Brain microvascular endothelial cell (primary cell): ENCODE measurements around the gene KLHL3.

Experiments used
- DNase-seq: peaks from one replicate; pipeline ENCODE4 v3.0.0-alpha.2; 2020
- H3K27ac ChIP-seq: fragments of 250-450 bp; sonication (Bioruptor Pico); 2 replicates; pipeline ENCODE4 v1.5.1; 2020; ENCODE audit warnings: mild to moderate bottlenecking, moderate library complexity
- H3K27me3 ChIP-seq: fragments of 250-450 bp; sonication (Bioruptor Pico); replicated peaks from 2 replicates; pipeline ENCODE4 v1.5.1; 2020; ENCODE audit warnings: mild to moderate bottlenecking
- H3K36me3 ChIP-seq: fragments of 250-450 bp; sonication (Bioruptor Pico); replicated peaks from 2 replicates; pipeline ENCODE4 v1.5.1; 2020; ENCODE audit warnings: mild to moderate bottlenecking
- H3K4me3 ChIP-seq: 2 replicates; pipeline ENCODE4 v1.5.1; 2011; ENCODE audit warnings: low read depth, mild to moderate bottlenecking, control low read depth, low read length, moderate library complexity
- CTCF ChIP-seq: IDR thresholded peaks from 2 replicates; pipeline ENCODE4 v1.5.1; 2011; ENCODE audit warnings: low read depth, mild to moderate bottlenecking, moderate library complexity, low read length, control low read depth, inconsistent platforms; ENCODE audit errors: missing control alignments
- in situ Hi-C: cut with HindIII; loops from 2 replicates; pipeline ENCODE4 v1.10.0; 2017; ENCODE audit warnings: low sequenced_read_pairs, low pct_ligation_motif_present

Gene KLHL3

GRCh38 chr5:137595396-137596079 lies 140.4 kb downstream of the KLHL3 start:
- no peaks in the 10 kb centered on the region for H3K36me3 ChIP-seq
- no peak for TF ChIP-seq CTCF
- H3K27ac ChIP-seq: no peak overlapping the region
- H3K4me3 ChIP-seq: no peak overlapping the region
- DNase-seq: no peak
- in situ Hi-C loops: no loop called here
- H3K27me3 ChIP-seq: no peaks in the 10 kb centered on the region

GRCh38 chr5:137594717-137595116 lies 141.2 kb downstream of the KLHL3 start:
- no peak overlapping the region for H3K4me3 ChIP-seq
- no peak for DNase-seq
- H3K27ac ChIP-seq: no peak overlapping the region
- H3K27me3 ChIP-seq: no peaks in the 10 kb centered on the region
- no peak for TF ChIP-seq CTCF
- in situ Hi-C loops: no loop called here
- H3K36me3 ChIP-seq: no peaks in the 10 kb centered on the region

- Histone ChIP-seq H3K27me3 (no peaks in the 10 kb centered on the region), H3K36me3 (no peaks in the 10 kb centered on the region), H3K27ac (no peak overlapping the region), H3K4me3 (no peak overlapping the region)
- no peak for DNase-seq
- in situ Hi-C loops: no loop called here
- no peak for TF ChIP-seq CTCF
Measured at GRCh38 chr5:137592317-137592716, 143.6 kb downstream of the KLHL3 start.

- no peaks in the 10 kb centered on the region for H3K36me3 ChIP-seq
- no peak overlapping the region for H3K4me3 ChIP-seq
- in situ Hi-C loops: no loop called here
- TF ChIP-seq CTCF: no peak
- no peak overlapping the region for H3K27ac ChIP-seq
- no peak for DNase-seq
- H3K27me3 ChIP-seq: no peaks in the 10 kb centered on the region
Measured at GRCh38 chr5:137589185-137589584, 146.7 kb downstream of the KLHL3 start.

GRCh38 chr5:137587919-137588318 lies 148.0 kb downstream of the KLHL3 start:
- in situ Hi-C loops: no loop called here
- DNase-seq: no peak
- TF ChIP-seq CTCF: no peak

GRCh38 chr5:137584262-137584661 lies 151.6 kb downstream of the KLHL3 start:
- Histone ChIP-seq H3K27me3 (no peaks in the 10 kb centered on the region), H3K4me3 (no peak overlapping the region), H3K36me3 (no peaks in the 10 kb centered on the region), H3K27ac (no peak overlapping the region)
- DNase-seq: no peak
- in situ Hi-C loops: no loop called here
- no peak for TF ChIP-seq CTCF

More at GRCh38 chr5:137587919-137588318, 148.0 kb downstream of the KLHL3 start:
- Histone ChIP-seq H3K27me3 (no peaks in the 10 kb centered on the region), H3K4me3 (no peak overlapping the region), H3K36me3 (no peaks in the 10 kb centered on the region), H3K27ac (no peak overlapping the region)
